H1 (cell line): ENCODE measurements around the gene ARHGAP28. TPM values are rescaled to one million over a fixed set of nuclear protein-coding genes. Genes with fewer than 3 reads are reported as not detected.
A peak's percentile ranks its signal among the peaks of the same experiment; 100 is the strongest.

Source experiments
- CTCF ChIA-PET: fragments of 300-600 bp; sonication (Branson Sonifier 250); formaldehyde crosslinking; loops from one replicate; lab custom pipeline; 2021; ENCODE audit not compliant: partially characterized antibody; lab: Charles Lee
- POLR2A ChIA-PET: fragments of 300-600 bp; sonication (Branson Sonifier 250); formaldehyde crosslinking; loops from one replicate; lab custom pipeline; 2021; ENCODE audit warnings: inconsistent platforms; ENCODE audit not compliant: partially characterized antibody; lab: Charles Lee
- DNase-seq, 2 experiments: peaks; one replicate each; pipeline versions ENCODE4 v3.0.0 to v3.0.0-alpha.2; 2010 to 2022; ENCODE audit warnings: low spot score in 2 of 2, low read depth in 1 of 2, mixed read lengths in 1 of 2
- FAIRE-seq: peaks from 2 replicates; lab custom pipeline; 2011; peaks lifted over from hg19 to GRCh38; lab: Jason Lieb, UNC
- H2AFZ ChIP-seq: 2 replicates; pipeline ENCODE4 v1.8.1; 2012; ENCODE audit warnings: low read length, inconsistent platforms
- H2AK5ac ChIP-seq: 2 replicates; pipeline ENCODE4 v1.6.1; 2013; ENCODE audit warnings: low read depth, low read length
- H2BK120ac ChIP-seq: replicated peaks from 2 replicates; pipeline ENCODE3; 2013; ENCODE audit warnings: low read depth, low read length, inconsistent platforms
- H2BK12ac ChIP-seq: 2 replicates; pipeline ENCODE4 v1.6.1; 2013; ENCODE audit warnings: low read depth, low read length
- H2BK15ac ChIP-seq: 2 replicates; pipeline ENCODE4 v1.6.1; 2013; ENCODE audit warnings: low read length
- H2BK20ac ChIP-seq: 2 replicates; pipeline ENCODE4 v1.6.1; 2013; ENCODE audit warnings: low read length
- H2BK5ac ChIP-seq: 2 replicates; pipeline ENCODE4 v1.6.1; 2013; ENCODE audit warnings: low read depth, low read length
- H3K14ac ChIP-seq: 2 replicates; pipeline ENCODE4 v1.6.1; 2013; ENCODE audit warnings: inconsistent platforms; ENCODE audit not compliant: insufficient read length
- H3K18ac ChIP-seq: 2 replicates; pipeline ENCODE4 v1.6.1; 2013; ENCODE audit warnings: low read length; ENCODE audit errors: extremely low read depth
- H3K23ac ChIP-seq: 2 replicates; pipeline ENCODE4 v1.6.1; 2013; ENCODE audit warnings: inconsistent platforms; ENCODE audit not compliant: insufficient read length
- H3K23me2 ChIP-seq: 2 replicates; pipeline ENCODE4 v1.6.1; 2013; ENCODE audit warnings: low read depth, low read length
- H3K27ac ChIP-seq: 2 replicates; pipeline ENCODE4 v1.6.1; 2011; ENCODE audit warnings: low read depth, low read length, inconsistent platforms
- H3K27me3 ChIP-seq, 4 experiments: replicated peaks in 1 of 4; 1 replicate in 1 of 4; 2 replicates in 3 of 4; pipeline versions ENCODE4 v1.6.1 to v1.8.1; 2011 to 2013; ENCODE audit warnings: low read length in 3 of 4, mild to moderate bottlenecking in 3 of 4, inconsistent platforms in 2 of 4, mixed read lengths in 2 of 4, moderate library complexity in 1 of 4; ENCODE audit not compliant: control insufficient read depth in 3 of 4, insufficient read depth in 3 of 4; ENCODE audit errors: extremely low read depth in 1 of 4
- H3K36me3 ChIP-seq, 4 experiments: 2 replicates each; pipeline versions ENCODE4 v1.6.1 to v1.8.1; 2011 to 2013; ENCODE audit warnings: mild to moderate bottlenecking in 4 of 4, low read length in 3 of 4, moderate library complexity in 2 of 4, control low read depth in 1 of 4, inconsistent platforms in 1 of 4; ENCODE audit not compliant: insufficient read depth in 4 of 4, control insufficient read depth in 2 of 4
- H3K4ac ChIP-seq: replicated peaks from 2 replicates; pipeline ENCODE3; 2013; ENCODE audit warnings: low read length, low read depth, mixed read lengths, inconsistent platforms; ENCODE audit not compliant: insufficient read length
- H3K4me1 ChIP-seq, 4 experiments: replicated peaks in 1 of 4; 1 replicate in 1 of 4; 2 replicates in 3 of 4; pipeline versions ENCODE4 v1.6.1 to v1.8.1; 2011 to 2013; ENCODE audit warnings: low read length in 3 of 4, inconsistent platforms in 2 of 4, mixed read lengths in 1 of 4; ENCODE audit not compliant: insufficient read depth in 4 of 4, control insufficient read depth in 3 of 4
- H3K4me2 ChIP-seq, 2 experiments: 2 replicates each; pipeline versions ENCODE4 v1.6.1 to v1.8.1; 2011 to 2013; ENCODE audit warnings: low read depth in 2 of 2, low read length in 2 of 2, control low read depth in 1 of 2, inconsistent platforms in 1 of 2, mild to moderate bottlenecking in 1 of 2; ENCODE audit not compliant: insufficient read depth in 1 of 2
- H3K4me3 ChIP-seq, 4 experiments: fragments of 200-600, 300-600 bp in 1 of 4; sonication (generic), shearing (Covaris generic), sonication (Bioruptor Twin) in 1 of 4; 2 replicates each; pipeline versions ENCODE4 v1.5.1 to v1.8.1; 2011 to 2016; ENCODE audit warnings: low read length in 4 of 4, low read depth in 3 of 4, control low read depth in 2 of 4, inconsistent platforms in 2 of 4, mild to moderate bottlenecking in 2 of 4, mixed read lengths in 1 of 4, moderate library complexity in 1 of 4; ENCODE audit not compliant: insufficient read depth in 2 of 4; ENCODE audit errors: extremely low read depth in 1 of 4
- H3K56ac ChIP-seq: replicated peaks from 2 replicates; pipeline ENCODE3; 2013; ENCODE audit warnings: low read depth, mild to moderate bottlenecking, mixed read lengths, low read length, inconsistent platforms; ENCODE audit not compliant: insufficient read length
- H3K79me1 ChIP-seq: 2 replicates; pipeline ENCODE4 v1.6.1; 2013; ENCODE audit warnings: low read depth, low read length, control low read depth
- H3K79me2 ChIP-seq, 2 experiments: 2 replicates each; pipeline versions ENCODE4 v1.6.1 to v1.8.1; 2012 to 2013; ENCODE audit warnings: low read length in 2 of 2, mild to moderate bottlenecking in 2 of 2, inconsistent platforms in 1 of 2; ENCODE audit not compliant: insufficient read depth in 2 of 2, control insufficient read depth in 1 of 2
- H3K9ac ChIP-seq, 4 experiments: replicated peaks in 1 of 4; 1 replicate in 1 of 4; 2 replicates in 3 of 4; pipeline versions ENCODE4 v1.6.1 to v1.8.1; 2011 to 2013; ENCODE audit warnings: low read depth in 3 of 4, low read length in 3 of 4, control low read depth in 2 of 4, mild to moderate bottlenecking in 2 of 4, moderate library complexity in 2 of 4, inconsistent platforms in 1 of 4; ENCODE audit errors: extremely low read depth in 1 of 4
- H3K9me3 ChIP-seq, 2 experiments: 2 replicates each; pipeline versions ENCODE4 v1.6.1 to v1.8.1; 2012 to 2013; ENCODE audit warnings: mild to moderate bottlenecking in 2 of 2, moderate library complexity in 2 of 2, control low read depth in 1 of 2, inconsistent platforms in 1 of 2, low read depth in 1 of 2, low read length in 1 of 2, mixed read lengths in 1 of 2; ENCODE audit not compliant: insufficient read depth in 2 of 2
- H4K20me1 ChIP-seq, 2 experiments: replicated peaks in 1 of 2; 2 replicates each; pipeline versions ENCODE3 to v1.8.1; 2011 to 2013; ENCODE audit warnings: inconsistent platforms in 2 of 2, low read length in 2 of 2, mild to moderate bottlenecking in 1 of 2; ENCODE audit not compliant: insufficient read depth in 2 of 2, control insufficient read depth in 1 of 2
- H4K5ac ChIP-seq: 2 replicates; pipeline ENCODE4 v1.6.1; 2013; ENCODE audit warnings: low read length, low read depth, mixed read lengths, inconsistent platforms; ENCODE audit not compliant: insufficient read length
- H4K8ac ChIP-seq: 2 replicates; pipeline ENCODE4 v1.8.0; 2013; ENCODE audit warnings: mild to moderate bottlenecking, moderate library complexity, low read length, inconsistent platforms; ENCODE audit not compliant: insufficient read depth; ENCODE audit errors: extremely low read depth
- H4K91ac ChIP-seq: replicated peaks from 2 replicates; pipeline ENCODE3; 2013; ENCODE audit warnings: low read length, mixed read lengths, inconsistent platforms; ENCODE audit not compliant: insufficient read length
- ATF2 ChIP-seq: IDR thresholded peaks from 2 replicates; pipeline ENCODE4 v1.6.1; 2012; ENCODE audit warnings: low read length, inconsistent platforms
- CEBPB ChIP-seq: IDR thresholded peaks from 2 replicates; pipeline ENCODE4 v1.6.1; 2012; ENCODE audit warnings: low read depth, low read length
- EZH2 ChIP-seq: fragments of 200-600 bp; sonication (generic); IDR thresholded peaks from 2 replicates; pipeline ENCODE4 v1.7.1; 2012; ENCODE audit warnings: low read depth, mild to moderate bottlenecking, moderate library complexity, low read length, inconsistent platforms; ENCODE audit not compliant: severe bottlenecking
- JUN ChIP-seq: IDR thresholded peaks from 2 replicates; pipeline ENCODE4 v1.6.1; 2011; ENCODE audit warnings: low read depth, mild to moderate bottlenecking, improper control_type of control experiment, low read length
- MAFK ChIP-seq: IDR thresholded peaks from 2 replicates; pipeline ENCODE4 v1.6.1; 2012; ENCODE audit warnings: low read depth, mild to moderate bottlenecking, improper control_type of control experiment, low read length
- PHF8 ChIP-seq: fragments of 200-600 bp; sonication (generic); conservative IDR thresholded peaks from 2 replicates; pipeline ENCODE4 v1.7.1; 2012; ENCODE audit warnings: low read depth, mild to moderate bottlenecking, inconsistent platforms, low read length, moderate library complexity
- RAD21 ChIP-seq, 2 experiments: IDR thresholded peaks in 1 of 2; conservative IDR thresholded peaks in 1 of 2; 2 replicates each; pipeline ENCODE4 v1.6.1; 2011; ENCODE audit warnings: low read depth in 2 of 2, low read length in 2 of 2, improper control_type of control experiment in 1 of 2, inconsistent platforms in 1 of 2, mild to moderate bottlenecking in 1 of 2, moderate library complexity in 1 of 2
- RXRA ChIP-seq: IDR thresholded peaks from 2 replicates; pipeline ENCODE4 v1.6.1; 2011; ENCODE audit warnings: low read depth, mild to moderate bottlenecking, low read length, moderate library complexity; ENCODE audit not compliant: insufficient read depth
- SUZ12 ChIP-seq: fragments of 200-600 bp; sonication (generic); IDR thresholded peaks from 2 replicates; pipeline ENCODE4 v1.6.1; 2012; ENCODE audit warnings: mild to moderate bottlenecking, inconsistent platforms, low read length, moderate library complexity, mixed read lengths
- TAF7 ChIP-seq: optimal IDR thresholded peaks from 2 replicates; pipeline ENCODE3; 2011; ENCODE audit warnings: low read depth, mild to moderate bottlenecking, inconsistent platforms, low read length, moderate library complexity, borderline replicate concordance
- WGBS, 2 experiments: shearing (Covaris generic) in 1 of 2; methylation state at CpG; one replicate each; pipeline versions ENCODE4 v1.1.6 to v1.1.7; 2013 to 2015; ENCODE audit warnings: low lambda C conversion rate in 2 of 2, mixed read lengths in 2 of 2, inconsistent platforms in 1 of 2, low coverage in 1 of 2, missing lambda C conversion rate in 1 of 2; ENCODE audit not compliant: insufficient replicate concordance in 2 of 2, insufficient coverage in 1 of 2, insufficient read length in 1 of 2; ENCODE audit errors: extremely low coverage in 1 of 2, missing lambda C conversion rate in 1 of 2; 5-methylcytosine and 5-hydroxymethylcytosine counted together
- polyA plus RNA-seq, 7 experiments: library from polyadenylated mRNA; depleted of rRNA in 3 of 7; stranded (reverse) in 5 of 7; unstranded in 2 of 7; fragments of >200 nt in 5 of 7; fragments of 200-250 nt in 2 of 7; gene quantifications; 1 replicate in 5 of 7; 2 replicates in 1 of 7; 4 replicates in 1 of 7; pipeline versions ENCODE4 v1.2.1 to v1.2.3, GENCODE V29; 2011 to 2013; ENCODE audit warnings: missing spikeins in 2 of 7, mixed read lengths in 2 of 7
- total RNA-seq: library from RNA; stranded (reverse); fragmentation: NEBNext Ultra II Directional; extraction: Animal tissue kit (Norgen Biotek cat#: 25700); gene quantifications from 2 replicates; pipeline ENCODE4 v1.2.1, GENCODE V29; 2021

ARHGAP28 gene
- total and polyA plus RNA-seq, 2 of the 8 experiments (the other 6 are each of a cell fraction or from before 2014, with no cell fraction given) = 2.9 to 14.4 TPM

- POLR2A ChIA-PET = no interaction called here
- Histone ChIP-seq H3K27me3 (no peaks in the 10 kb centered on the region), H3K4me1 (peaks cover 2 to 17% (median 11%) of the 10 kb centered on the region in 4 experiments)
- TF ChIP-seq RAD21 (IDR thresholded peaks at IDR 0.05 in 1 of 2, conservative IDR thresholded peaks at IDR 0.05 in 1 of 2; ENCODE audit: low read depth in 2 of 2, low read length in 2 of 2) (peak; percentile 30 to 31; a peak in 3 of 4 replicates), CEBPB (no peak), SUZ12 (no peak), TAF7 (no peak), RXRA (peak; percentile 62; the same call in 1 of the 2 replicates), JUN (no peak), EZH2 (no peak), MAFK (peak; percentile 19; the same call in 1 of the 2 replicates), PHF8 (no peak), ATF2 (no peak)
These were observed 150.1 kb downstream of the ARHGAP28 start for GRCh38 chr18:6879508-6880195.

More at GRCh38 chr18:6879508-6880195, 150.1 kb downstream of the ARHGAP28 start:
- no peaks in the 10 kb centered on the region for H3K79me2 ChIP-seq
- no peak overlapping the region for H4K91ac ChIP-seq
- no peak overlapping the region for H2BK120ac ChIP-seq
- no peak overlapping the region for H4K5ac ChIP-seq
- no peak overlapping the region for H2AFZ ChIP-seq
- peak; percentile 45 for FAIRE-seq
- H2BK20ac ChIP-seq = no peak overlapping the region
- H2AK5ac ChIP-seq = no peak overlapping the region
- no peak overlapping the region for H4K8ac ChIP-seq
- no peak overlapping the region for H3K14ac ChIP-seq
- no peak overlapping the region for H3K23ac ChIP-seq
- CTCF ChIA-PET = interaction anchor here (1.0 to 2.0 kb wide), 5 partner anchors 10 to 989 kb away, joined by 3 to 8 read pairs (median 3); no protein-coding TSS in a partner anchor
- no peak overlapping the region for H3K4ac ChIP-seq
- H3K9me3 ChIP-seq = no peaks in the 10 kb centered on the region; a peak in 1 of 4 replicates
- no peak overlapping the region for H2BK15ac ChIP-seq
- H3K79me1 ChIP-seq = no peaks in the 10 kb centered on the region
- H4K20me1 ChIP-seq = no peaks in the 10 kb centered on the region
- peak overlapping the region; percentile 37 to 43; a peak in 2 of 4 replicates for H3K4me2 ChIP-seq
- no peaks in the 10 kb centered on the region for H3K23me2 ChIP-seq
- peaks cover 0 to 3% (median 0%) of the 10 kb centered on the region in 4 experiments; a peak in 1 of 8 replicates for H3K36me3 ChIP-seq
- H3K4me3 ChIP-seq = no peak overlapping the region; a peak in 1 of 8 replicates
- H3K56ac ChIP-seq = no peak overlapping the region
- no peak overlapping the region for H3K9ac ChIP-seq
- no peak for DNase-seq
- no peak overlapping the region for H3K18ac ChIP-seq
- H2BK12ac ChIP-seq = no peak overlapping the region
- H2BK5ac ChIP-seq = no peak overlapping the region
- 43% methylated on average over 14 of the region's 14 CpGs; no CpG with 5 or more reads in 1 of the 2 experiments for WGBS, 2 experiments
- no peak overlapping the region for H3K27ac ChIP-seq
